GM12878 (cell line): ENCODE measurements around the gene ASB10. TPM values are rescaled to one million over a fixed set of nuclear protein-coding genes. Genes with fewer than 3 reads are reported as not detected.

ENCODE experiments used
- ATAC-seq: fragments of 200-7000 bp; cut with Tn5 transposase; 3 replicates; pipeline ENCODE4 v1.9.1; 2020; ENCODE audit warnings: mild to moderate bottlenecking, moderate library complexity
- BruUV-seq: library from RNA; stranded (reverse); fragments of 400-500 nt; replicated peaks from 2 replicates; lab custom pipeline; 2021; lab: Mats Ljungman, UMichigan
- CTCF ChIA-PET: fragments of 300-600 bp; sonication (Branson Sonifier 250); formaldehyde crosslinking; extraction: SDS; loops from one replicate; lab custom pipeline; 2021; ENCODE audit warnings: inconsistent platforms; lab: Yijun Ruan, JAX
- POLR2A ChIA-PET: fragments of 350-600 bp; formaldehyde crosslinking; extraction: SDS; loops from one replicate; lab custom pipeline; 2021; ENCODE audit warnings: inconsistent platforms; lab: Charles Lee
- RAD21 ChIA-PET: fragments of 300-600 bp; sonication (Branson Sonifier 250); formaldehyde crosslinking; loops from one replicate; lab custom pipeline; 2023; ENCODE audit warnings: antibody characterized with exemption; ENCODE audit not compliant: unreplicated experiment; lab: Charles Lee
- SMC1A ChIA-PET: fragments of 300-600 bp; sonication (Branson Sonifier 250); formaldehyde crosslinking; loops from one replicate; lab custom pipeline; 2023; ENCODE audit not compliant: unreplicated experiment, uncharacterized antibody; lab: Charles Lee
- DNase-seq: peaks from one replicate; pipeline ENCODE4 v3.0.0-alpha.2; 2011; ENCODE audit warnings: low read depth, low spot score
- FAIRE-seq: peaks from 3 replicates; lab custom pipeline; 2011; peaks lifted over from hg19 to GRCh38; lab: Jason Lieb, UNC
- H2AFZ ChIP-seq: 2 replicates; pipeline ENCODE4 v1.6.0; 2011; ENCODE audit warnings: low read depth, low read length, control low read depth; ENCODE audit not compliant: control insufficient read depth
- H3K27ac ChIP-seq: 2 replicates; pipeline ENCODE4 v1.5.1; 2011; ENCODE audit warnings: control low read depth; ENCODE audit not compliant: control insufficient read depth, insufficient read depth
- H3K27me3 ChIP-seq, 2 experiments: replicated peaks in 1 of 2; 2 replicates each; pipeline versions ENCODE4 v1.6.0 to v1.6.1; 2011; ENCODE audit warnings: low read length in 1 of 2; ENCODE audit not compliant: control insufficient read depth in 2 of 2, insufficient read depth in 2 of 2
- H3K36me3 ChIP-seq, 2 experiments: 2 replicates each; pipeline ENCODE4 v1.5.1; 2011; ENCODE audit warnings: low read length in 1 of 2; ENCODE audit not compliant: control insufficient read depth in 2 of 2, insufficient read depth in 2 of 2
- H3K4me1 ChIP-seq: 2 replicates; pipeline ENCODE4 v1.6.1; 2011; ENCODE audit warnings: mild to moderate bottlenecking, low read length, moderate library complexity, mixed read lengths; ENCODE audit not compliant: control insufficient read depth, insufficient read depth
- H3K4me2 ChIP-seq: 2 replicates; pipeline ENCODE4 v1.6.0; 2011; ENCODE audit warnings: control low read depth; ENCODE audit not compliant: control insufficient read depth, insufficient read depth
- H3K4me3 ChIP-seq: fragments of 200-600 bp; sonication (generic); 2 replicates; pipeline ENCODE4 v1.5.1; 2016
- H3K79me2 ChIP-seq: 2 replicates; pipeline ENCODE4 v1.6.0; 2011; ENCODE audit warnings: low read length; ENCODE audit not compliant: control insufficient read depth, insufficient read depth
- H3K9ac ChIP-seq: 2 replicates; pipeline ENCODE4 v1.8.0; 2011; ENCODE audit warnings: low read length, control low read depth, mixed read lengths; ENCODE audit not compliant: control insufficient read depth, insufficient read depth
- H3K9me3 ChIP-seq: replicated peaks from 3 replicates; pipeline ENCODE4 v1.5.1; 2011; ENCODE audit warnings: mild to moderate bottlenecking, low read length; ENCODE audit not compliant: control insufficient read depth, insufficient read depth
- H4K20me1 ChIP-seq: 2 replicates; pipeline ENCODE4 v1.6.0; 2011; ENCODE audit not compliant: control insufficient read depth, insufficient read depth
- CBFB ChIP-seq: IDR thresholded peaks from 2 replicates; pipeline ENCODE4 v1.6.1; 2016; ENCODE audit warnings: antibody characterized with exemption, low read depth
- NFIC ChIP-seq: IDR thresholded peaks from 2 replicates; pipeline ENCODE4 v1.6.1; 2012; ENCODE audit warnings: low read depth, mild to moderate bottlenecking, inconsistent platforms, low read length, moderate library complexity
- NRF1 ChIP-seq: conservative IDR thresholded peaks from 2 replicates; pipeline ENCODE4 v1.6.1; 2011; ENCODE audit warnings: mild to moderate bottlenecking, low read depth, low read length, improper control_type of control experiment
- WGBS: methylation state at CpG from one replicate; pipeline ENCODE4 v1.1.6; 2016; ENCODE audit warnings: low lambda C conversion rate; ENCODE audit not compliant: insufficient replicate concordance, insufficient coverage; ENCODE audit errors: missing lambda C conversion rate; 5-methylcytosine and 5-hydroxymethylcytosine counted together
- in situ Hi-C: fragments of 300-500 bp; cut with MboI; formaldehyde crosslinking; loops from 9 replicates; pipeline ENCODE4 v1.14.3; 2018; ENCODE audit warnings: mixed read lengths
- intact Hi-C: fragments of 100-400 bp; cut with micrococcal nuclease; formaldehyde crosslinking; loops from one replicate; pipeline ENCODE4 v1.14.2; 2022; ENCODE audit not compliant: unreplicated experiment
- polyA plus RNA-seq, 11 experiments: library from polyadenylated mRNA; depleted of rRNA in 4 of 11; unstranded in 6 of 11; stranded (reverse) in 5 of 11; fragments of >200 nt; fragmentation: Nextera tagmentation in 4 of 11; fragmentation: Illumina TruSeq in 1 of 11; extraction: Ambion mirVana in 4 of 11; extraction: Trizol in 1 of 11; gene quantifications; 1 replicate in 1 of 11; 2 replicates in 10 of 11; pipeline versions ENCODE4 v1.2.1 to v1.2.3, GENCODE V29; 2011 to 2016; ENCODE audit warnings: inconsistent platforms in 2 of 11, missing spikeins in 2 of 11, low read depth in 1 of 11
- total RNA-seq, 4 experiments: library from RNA; depleted of rRNA in 3 of 4; stranded (reverse); fragments of >200 nt in 3 of 4; fragmentation: Illumina TruSeq in 1 of 4; extraction: Trizol in 1 of 4; gene quantifications; 2 replicates each; pipeline versions ENCODE4 v1.2.1 to v1.2.3, GENCODE V29; 2013 to 2021
- TF ChIP-seq, protein P1 (sequence below): fragments of 450-650 bp; IDR thresholded peaks from 2 replicates; pipeline ENCODE4 v1.6.1; 2016; ENCODE audit warnings: mild to moderate bottlenecking

The ASB10 gene
- total and polyA plus RNA-seq, 10 of the 15 experiments (the other 5 are each of a cell fraction or from before 2014, with no cell fraction given) = not detected

DNA sequence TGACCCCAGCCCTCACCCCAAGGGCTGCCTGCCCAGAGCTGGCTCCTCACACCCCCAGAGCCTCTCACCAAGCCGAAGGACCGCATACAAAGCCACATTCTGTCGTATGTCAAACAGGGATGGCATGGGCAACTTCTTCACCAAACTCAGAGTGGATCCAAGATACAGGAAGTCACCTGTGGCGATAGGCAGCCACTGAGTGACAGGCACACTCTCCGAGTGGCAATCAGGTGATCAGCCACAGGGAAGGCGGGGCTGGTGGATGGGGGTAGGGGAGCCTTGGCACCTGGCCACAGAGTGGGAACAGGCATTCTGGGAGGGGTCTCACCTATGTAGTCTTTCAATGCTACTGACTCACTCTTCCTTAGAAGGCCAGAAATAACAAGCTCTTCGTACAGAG lies 7.1 kb upstream of the ASB10 start:
- TF ChIP-seq CBFB = no peak
- TF ChIP-seq, protein P1, sequence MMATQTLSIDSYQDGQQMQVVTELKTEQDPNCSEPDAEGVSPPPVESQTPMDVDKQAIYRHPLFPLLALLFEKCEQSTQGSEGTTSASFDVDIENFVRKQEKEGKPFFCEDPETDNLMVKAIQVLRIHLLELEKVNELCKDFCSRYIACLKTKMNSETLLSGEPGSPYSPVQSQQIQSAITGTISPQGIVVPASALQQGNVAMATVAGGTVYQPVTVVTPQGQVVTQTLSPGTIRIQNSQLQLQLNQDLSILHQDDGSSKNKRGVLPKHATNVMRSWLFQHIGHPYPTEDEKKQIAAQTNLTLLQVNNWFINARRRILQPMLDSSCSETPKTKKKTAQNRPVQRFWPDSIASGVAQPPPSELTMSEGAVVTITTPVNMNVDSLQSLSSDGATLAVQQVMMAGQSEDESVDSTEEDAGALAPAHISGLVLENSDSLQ = peak; percentile 55
- ChIA-PET SMC1A (interaction anchor here (1.0 kb wide), 1 partner anchor 17 kb away, joined by 3 read pairs; no protein-coding TSS in a partner anchor), POLR2A (no interaction called here), CTCF (interaction anchor here (1.7 kb wide), 1 partner anchor 50 kb away, joined by 4 read pairs; no protein-coding TSS in a partner anchor), RAD21 (no interaction called here)
- Histone ChIP-seq H3K9me3 (no peaks in the 10 kb centered on the region), H3K4me3 (no peak overlapping the region), H4K20me1 (no peaks in the 10 kb centered on the region), H3K79me2 (no peaks in the 10 kb centered on the region), H3K4me2 (no peak overlapping the region), H3K27me3 (peaks cover 2 to 6% of the 10 kb centered on the region in 2 experiments; a peak in 2 of 4 replicates), H3K9ac (no peak overlapping the region), H3K27ac (no peak overlapping the region), H3K4me1 (no peaks in the 10 kb centered on the region), H3K36me3 (no peaks in the 10 kb centered on the region), H2AFZ (no peak overlapping the region)
- DNase-seq = no peak
- no peak for FAIRE-seq
- intact Hi-C loops (no loop called here), in situ Hi-C loops (no loop called here)
- ATAC-seq = no peak
- 6% methylated on average over 7 of the region's 7 CpGs for WGBS
- no TSS peak for BruUV-seq

DNA sequence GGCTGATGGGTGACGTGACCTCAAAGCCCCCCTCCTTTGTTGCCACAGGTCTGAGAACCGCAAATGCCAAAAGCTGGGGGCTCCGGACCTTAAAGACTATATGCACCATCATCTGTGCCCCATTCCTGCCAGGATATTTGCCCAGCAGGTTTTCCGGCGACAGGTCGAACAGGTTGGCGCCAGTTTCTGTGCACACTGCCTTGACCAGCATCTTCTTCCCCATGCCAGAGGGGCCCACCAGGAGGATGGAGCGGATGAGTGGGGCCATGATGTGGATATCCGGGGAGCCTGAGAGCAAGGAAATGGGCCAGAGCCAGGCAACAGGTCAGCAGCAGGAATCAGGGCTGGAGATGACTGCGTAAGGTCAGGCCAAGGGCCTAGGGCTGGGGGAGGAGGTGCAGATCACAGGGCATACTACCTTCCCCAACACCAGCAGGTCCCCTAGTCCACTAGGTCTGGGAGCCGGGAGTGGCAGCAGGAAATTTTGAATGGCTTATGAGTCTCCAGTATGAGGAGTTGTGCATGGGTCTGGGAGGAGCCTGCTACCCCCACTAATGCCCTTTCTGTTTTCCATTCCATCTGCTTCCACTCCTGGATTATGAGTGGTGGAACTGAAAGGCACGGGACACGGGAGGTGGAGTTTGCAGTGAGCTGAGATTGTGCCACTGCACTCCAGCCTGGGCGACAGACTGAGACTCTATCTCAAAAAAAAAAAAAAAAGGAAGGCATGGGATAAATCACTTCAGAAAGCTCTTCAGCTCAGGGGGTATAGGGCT lies 6.3 kb upstream of the ASB10 start:
- BruUV-seq = no TSS peak
- WGBS = 24% methylated on average over 14 of the region's 14 CpGs
- no peak for FAIRE-seq

More for the DNA sequence above, 6.3 kb upstream of the ASB10 start:
- Histone ChIP-seq H2AFZ (no peak overlapping the region), H3K9ac (no peak overlapping the region), H3K27ac (no peak overlapping the region), H3K4me3 (no peak overlapping the region), H3K9me3 (no peaks in the 10 kb centered on the region), H4K20me1 (no peaks in the 10 kb centered on the region), H3K4me1 (no peaks in the 10 kb centered on the region), H3K4me2 (no peak overlapping the region), H3K36me3 (no peaks in the 10 kb centered on the region), H3K27me3 (peaks cover 0 to 6% of the 10 kb centered on the region in 2 experiments; a peak in 1 of 4 replicates), H3K79me2 (no peaks in the 10 kb centered on the region)
- no peak for DNase-seq
- no peak for ATAC-seq
- intact Hi-C loops = no loop called here
- ChIA-PET CTCF (no interaction called here), POLR2A (no interaction called here), RAD21 (no interaction called here), SMC1A (no interaction called here)
- TF ChIP-seq NFIC (no peak), NRF1 (no peak)
- in situ Hi-C loops = no loop called here
